Activated CD4-positive, alpha-beta memory T cell treated with anti-CD3 and anti-CD28 coated beads for 36 hours (primary cell): ENCODE measurements around the gene MAML2. TPM values are rescaled to one million over a fixed set of nuclear protein-coding genes. Genes with fewer than 3 reads are reported as not detected.

Experiments
- CTCF ChIA-PET: fragments of 350-600 bp; sonication (Branson Sonifier 250); formaldehyde crosslinking; loops from one replicate; lab custom pipeline; 2021; ENCODE audit warnings: antibody characterized with exemption, inconsistent platforms; lab: Charles Lee
- POLR2A ChIA-PET: fragments of 350-600 bp; sonication (Branson Sonifier 250); formaldehyde crosslinking; loops from one replicate; lab custom pipeline; 2021; ENCODE audit warnings: antibody characterized with exemption; lab: Charles Lee
- DNase-seq: peaks from one replicate; pipeline ENCODE4 v3.0.0-alpha.2; 2020
- H3K27ac Mint-ChIP-seq: one replicate; pipeline ENCODE4 v1.8.0; 2021; ENCODE audit warnings: mixed read lengths
- H3K27me3 Mint-ChIP-seq: one replicate; pipeline ENCODE4 v1.8.0; 2021; ENCODE audit warnings: mixed read lengths
- H3K36me3 Mint-ChIP-seq: one replicate; pipeline ENCODE4 v1.8.0; 2021; ENCODE audit warnings: mixed read lengths
- H3K4me1 Mint-ChIP-seq: one replicate; pipeline ENCODE4 v1.8.0; 2021; ENCODE audit warnings: low read depth, mixed read lengths
- H3K4me3 Mint-ChIP-seq: one replicate; pipeline ENCODE4 v1.8.0; 2021; ENCODE audit warnings: mild to moderate bottlenecking, mixed read lengths
- H3K9me3 Mint-ChIP-seq: one replicate; pipeline ENCODE4 v1.8.0; 2021; ENCODE audit warnings: mixed read lengths
- intact Hi-C: fragments of 100-400 bp; cut with micrococcal nuclease; formaldehyde crosslinking; loops from one replicate; pipeline ENCODE4 v1.15.1; 2023
- total RNA-seq, 2 experiments: library from RNA; stranded (reverse); gene quantifications; one replicate each; pipeline ENCODE4 v1.2.3, GENCODE V29; 2021

MAML2 gene
- total RNA-seq, 2 experiments from 2014 or later, result 24.2 TPM

GRCh38 chr11:96167787-96168186 is 175.2 kb downstream of the MAML2 start:
- Mint-ChIP-seq H3K27me3 (no peaks in the 10 kb centered on the region), H3K36me3 (peaks cover 4% of the 10 kb centered on the region), H3K27ac (no peak overlapping the region), H3K9me3 (no peaks in the 10 kb centered on the region), H3K4me1 (peaks cover 53% of the 10 kb centered on the region), H3K4me3 (no peak overlapping the region)
- ChIA-PET POLR2A (interaction anchor here (1.5 kb wide), 1 partner anchor 21 kb away, joined by 3 read pairs; no protein-coding TSS in a partner anchor), CTCF (no interaction called here)
- intact Hi-C loops, result no loop called here
- DNase-seq, result no peak

- Mint-ChIP-seq H3K27ac (no peak overlapping the region), H3K4me3 (no peak overlapping the region), H3K27me3 (no peaks in the 10 kb centered on the region), H3K36me3 (peaks cover 3% of the 10 kb centered on the region), H3K9me3 (no peaks in the 10 kb centered on the region), H3K4me1 (peaks cover 51% of the 10 kb centered on the region)
- ChIA-PET CTCF (interaction anchor here (1.5 kb wide), 1 partner anchor 176 kb away, joined by 3 read pairs; the partner anchor contains the start of gene MAML2), POLR2A (no interaction called here)
- intact Hi-C loops, result no loop called here
- no peak for DNase-seq
Measured at GRCh38 chr11:96167203-96167758, 175.7 kb downstream of the MAML2 start.

- CTCF ChIA-PET, result interaction anchor here (1.5 kb wide), 1 partner anchor 62 kb away, joined by 3 read pairs; no protein-coding TSS in a partner anchor
- Mint-ChIP-seq H3K4me1 (peaks cover 39% of the 10 kb centered on the region), H3K9me3 (no peaks in the 10 kb centered on the region), H3K4me3 (no peak overlapping the region), H3K36me3 (peaks cover 3% of the 10 kb centered on the region), H3K27me3 (no peaks in the 10 kb centered on the region), H3K27ac (no peak overlapping the region)
- intact Hi-C loops, result no loop called here
- POLR2A ChIA-PET, result no interaction called here
- DNase-seq, result no peak
Measured at GRCh38 chr11:96162816-96163499, 180.0 kb downstream of the MAML2 start.

GRCh38 chr11:96161307-96162089 is 181.5 kb downstream of the MAML2 start:
- intact Hi-C loops, result no loop called here
- Mint-ChIP-seq H3K36me3 (peaks cover 6% of the 10 kb centered on the region), H3K27ac (peak overlapping the region; percentile 46), H3K9me3 (no peaks in the 10 kb centered on the region), H3K4me3 (no peak overlapping the region), H3K27me3 (no peaks in the 10 kb centered on the region), H3K4me1 (peaks cover 41% of the 10 kb centered on the region)
- ChIA-PET CTCF (no interaction called here), POLR2A (interaction anchor here (0.6 kb wide), 1 partner anchor 37 kb away, joined by 3 read pairs; no protein-coding TSS in a partner anchor)
- DNase-seq, result no peak

- Mint-ChIP-seq H3K4me1 (peaks cover 41% of the 10 kb centered on the region), H3K36me3 (peaks cover 7% of the 10 kb centered on the region), H3K4me3 (no peak overlapping the region), H3K27me3 (no peaks in the 10 kb centered on the region), H3K9me3 (no peaks in the 10 kb centered on the region), H3K27ac (no peak overlapping the region)
- ChIA-PET CTCF (no interaction called here), POLR2A (no interaction called here)
- DNase-seq, result no peak
- intact Hi-C loops, result no loop called here
Measured at GRCh38 chr11:96160732-96161306, 182.2 kb downstream of the MAML2 start.

GRCh38 chr11:96159968-96160367 is 183.0 kb downstream of the MAML2 start:
- ChIA-PET CTCF (no interaction called here), POLR2A (interaction anchor here (0.7 kb wide), 1 partner anchor 244 kb away, joined by 5 read pairs; no protein-coding TSS in a partner anchor)
- no peak for DNase-seq
- Mint-ChIP-seq H3K27ac (no peak overlapping the region), H3K4me3 (no peak overlapping the region), H3K4me1 (peaks cover 45% of the 10 kb centered on the region), H3K9me3 (no peaks in the 10 kb centered on the region), H3K27me3 (no peaks in the 10 kb centered on the region), H3K36me3 (peaks cover 7% of the 10 kb centered on the region)
- intact Hi-C loops, result no loop called here

- no peaks in the 10 kb centered on the region for H3K9me3 Mint-ChIP-seq
- H3K36me3 Mint-ChIP-seq, result peaks cover 3% of the 10 kb centered on the region
- peaks cover 50% of the 10 kb centered on the region for H3K4me1 Mint-ChIP-seq
- peak overlapping the region; percentile 95 for H3K27ac Mint-ChIP-seq
- no peak for DNase-seq
- H3K4me3 Mint-ChIP-seq, result no peak overlapping the region
- H3K27me3 Mint-ChIP-seq, result no peaks in the 10 kb centered on the region
- CTCF ChIA-PET, result interaction anchor here (0.5 to 1.1 kb wide), 2 partner anchors 14 to 182 kb away, joined by 3 read pairs; no protein-coding TSS in a partner anchor
- intact Hi-C loops, result no loop called here
- POLR2A ChIA-PET, result no interaction called here
Measured at GRCh38 chr11:96158126-96158525, 184.9 kb downstream of the MAML2 start.

- H3K27me3 Mint-ChIP-seq, result no peaks in the 10 kb centered on the region
- POLR2A ChIA-PET, result no interaction called here
- no peak for DNase-seq
- intact Hi-C loops, result no loop called here
- peaks cover 6% of the 10 kb centered on the region for H3K36me3 Mint-ChIP-seq
- no peak overlapping the region for H3K4me3 Mint-ChIP-seq
- no peaks in the 10 kb centered on the region for H3K9me3 Mint-ChIP-seq
- CTCF ChIA-PET, result interaction anchor here (0.5 kb wide), 1 partner anchor 15 kb away, joined by 3 read pairs; no protein-coding TSS in a partner anchor
- H3K27ac Mint-ChIP-seq, result peak overlapping the region; percentile 95
- H3K4me1 Mint-ChIP-seq, result peaks cover 55% of the 10 kb centered on the region
Measured at GRCh38 chr11:96157517-96157873, 185.5 kb downstream of the MAML2 start.

- no peak for DNase-seq
- ChIA-PET POLR2A (interaction anchor here (0.9 to 1.0 kb wide), 2 partner anchors 142 to 187 kb away, joined by 4 read pairs; partner anchors contain the start of gene MAML2), CTCF (interaction anchor here (0.9 to 1.8 kb wide), 5 partner anchors 33 to 187 kb away, joined by 3 to 13 read pairs (median 5); partner anchors contain the start of gene MAML2)
- intact Hi-C loops, result loop anchor here (1.0 kb wide), 6 partner anchors 32 to 187 kb away; partner anchors contain the start of gene MAML2
- H3K27me3 Mint-ChIP-seq, result no peaks in the 10 kb centered on the region
- H3K9me3 Mint-ChIP-seq, result no peaks in the 10 kb centered on the region
- peak overlapping the region; percentile 42 for H3K4me3 Mint-ChIP-seq
- H3K27ac Mint-ChIP-seq, result peak overlapping the region; percentile 95
- H3K36me3 Mint-ChIP-seq, result peaks cover 10% of the 10 kb centered on the region
- peaks cover 61% of the 10 kb centered on the region for H3K4me1 Mint-ChIP-seq
Measured at GRCh38 chr11:96156379-96156722, 186.6 kb downstream of the MAML2 start.

- peak overlapping the region; percentile 42 for H3K4me3 Mint-ChIP-seq
- CTCF ChIA-PET, result interaction anchor here (0.7 to 1.8 kb wide), 8 partner anchors 16 to 187 kb away, joined by 3 to 13 read pairs (median 4); partner anchors contain the start of gene MAML2
- H3K27me3 Mint-ChIP-seq, result no peaks in the 10 kb centered on the region
- POLR2A ChIA-PET, result interaction anchor here (0.8 to 1.5 kb wide), 4 partner anchors 33 to 187 kb away, joined by 3 to 7 read pairs (median 4); partner anchors contain the start of gene MAML2
- peaks cover 10% of the 10 kb centered on the region for H3K36me3 Mint-ChIP-seq
- no peaks in the 10 kb centered on the region for H3K9me3 Mint-ChIP-seq
- DNase-seq, result peak; percentile 88
- H3K4me1 Mint-ChIP-seq, result peaks cover 61% of the 10 kb centered on the region
- intact Hi-C loops, result loop anchor here (1.0 kb wide), 6 partner anchors 32 to 187 kb away; partner anchors contain the start of gene MAML2
- H3K27ac Mint-ChIP-seq, result peak overlapping the region; percentile 95
Measured at GRCh38 chr11:96155627-96156378, 187.2 kb downstream of the MAML2 start.
